Measurements from ENCODE around the gene MAP3K12. TPM values are rescaled to one million over a fixed set of nuclear protein-coding genes. Genes with fewer than 3 reads are reported as not detected.

Gene MAP3K12
- total and polyA plus RNA-seq, 2 of the 8 experiments (the other 6 are each of a cell fraction or from before 2014, with no cell fraction given) = 23.4 to 42.7 TPM

GRCh38 chr12:53530061-53530460 lies 30.8 kb upstream of the MAP3K12 start:
- H3K23me2 ChIP-seq (ENCODE audit: low read depth, low read length) = no peaks in the 10 kb centered on the region
- POLR2A ChIA-PET (ENCODE audit: partially characterized antibody) = no interaction called here
- no peak overlapping the region for H2AK5ac ChIP-seq (ENCODE audit: low read depth, low read length)
- no peak overlapping the region for H3K27ac ChIP-seq (ENCODE audit: low read depth, low read length)
- no peak overlapping the region for H3K56ac ChIP-seq (replicated peaks; ENCODE audit: insufficient read length, low read depth, low read length)
- no peak overlapping the region for H2AFZ ChIP-seq (ENCODE audit: low read length)
- no peaks in the 10 kb centered on the region for H3K79me1 ChIP-seq (ENCODE audit: low read depth, low read length)
- H4K8ac ChIP-seq (ENCODE audit: extremely low read depth, insufficient read depth, low read length) = no peak overlapping the region
- no peak overlapping the region for H4K5ac ChIP-seq (ENCODE audit: insufficient read length, low read depth, low read length)
- no peaks in the 10 kb centered on the region for H3K9me3 ChIP-seq (ENCODE audit: insufficient read depth in 2 of 2, low read depth in 1 of 2, low read length in 1 of 2)
- no peak overlapping the region for H2BK120ac ChIP-seq (replicated peaks; ENCODE audit: low read depth, low read length)
- H3K4ac ChIP-seq (replicated peaks; ENCODE audit: insufficient read length, low read depth, low read length) = no peak overlapping the region
- H3K14ac ChIP-seq (ENCODE audit: insufficient read length) = no peak overlapping the region
- H2BK15ac ChIP-seq (ENCODE audit: low read length) = no peak overlapping the region
- no peak overlapping the region for H3K4me3 ChIP-seq (ENCODE audit: extremely low read depth in 1 of 4, insufficient read depth in 2 of 4, low read depth in 3 of 4, low read length in 4 of 4)
- no peak for DNase-seq (ENCODE audit: low read depth in 1 of 2, low spot score in 2 of 2)
- H3K4me1 ChIP-seq (replicated peaks in 1 of 4; ENCODE audit: control insufficient read depth in 3 of 4, insufficient read depth in 4 of 4, low read length in 3 of 4) = no peaks in the 10 kb centered on the region
- H4K20me1 ChIP-seq (replicated peaks in 1 of 2; ENCODE audit: control insufficient read depth in 1 of 2, insufficient read depth in 2 of 2, low read length in 2 of 2) = no peaks in the 10 kb centered on the region
- no peaks in the 10 kb centered on the region for H3K27me3 ChIP-seq (replicated peaks in 1 of 4; ENCODE audit: control insufficient read depth in 3 of 4, extremely low read depth in 1 of 4, insufficient read depth in 3 of 4, low read length in 3 of 4)
- no peak overlapping the region for H2BK5ac ChIP-seq (ENCODE audit: low read depth, low read length)
- no peak overlapping the region for H4K91ac ChIP-seq (replicated peaks; ENCODE audit: insufficient read length, low read length)
- no peak overlapping the region for H3K4me2 ChIP-seq (ENCODE audit: insufficient read depth in 1 of 2, low read depth in 2 of 2, low read length in 2 of 2)
- H3K9ac ChIP-seq (replicated peaks in 1 of 4; ENCODE audit: extremely low read depth in 1 of 4, low read depth in 3 of 4, low read length in 3 of 4) = no peak overlapping the region
- 92% methylated on average over 2 of the region's 2 CpGs; no CpG with 5 or more reads in 1 of the 2 experiments for WGBS, 2 experiments (ENCODE audit: extremely low coverage in 1 of 2, insufficient coverage in 1 of 2, insufficient read length in 1 of 2, insufficient replicate concordance in 2 of 2, low coverage in 1 of 2, low lambda C conversion rate in 2 of 2, missing lambda C conversion rate in 1 of 2)
- no peak overlapping the region for H3K18ac ChIP-seq (ENCODE audit: extremely low read depth, low read length)
- no peak for FAIRE-seq
- no peak overlapping the region for H3K23ac ChIP-seq (ENCODE audit: insufficient read length)
- H3K36me3 ChIP-seq (ENCODE audit: control insufficient read depth in 2 of 4, insufficient read depth in 4 of 4, low read length in 3 of 4) = peaks cover 2 to 19% (median 7%) of the 10 kb centered on the region in 4 experiments; a peak in 6 of 8 replicates
- H3K79me2 ChIP-seq (ENCODE audit: control insufficient read depth in 1 of 2, insufficient read depth in 2 of 2, low read length in 2 of 2) = no peaks in the 10 kb centered on the region
- no peak overlapping the region for H2BK12ac ChIP-seq (ENCODE audit: low read depth, low read length)
- CTCF ChIA-PET (ENCODE audit: partially characterized antibody) = interaction anchor here (1.3 to 1.6 kb wide), 2 partner anchors 9 to 38 kb away, joined by 3 to 4 read pairs; no protein-coding TSS in a partner anchor
- H2BK20ac ChIP-seq (ENCODE audit: low read length) = no peak overlapping the region
- TF ChIP-seq SIX5 (IDR thresholded peaks at IDR 0.05; ENCODE audit: low read depth, low read length) = no peak
- no peak for TF ChIP-seq KDM5A (IDR thresholded peaks at IDR 0.05; ENCODE audit: low read length)
- TF ChIP-seq ZNF274 (IDR thresholded peaks at IDR 0.05; ENCODE audit: borderline replicate concordance, extremely low read depth, low read length) = no peak
- TF ChIP-seq MAFK (IDR thresholded peaks at IDR 0.05; ENCODE audit: low read depth, low read length) = no peak
- no peak for TF ChIP-seq PHF8 (conservative IDR thresholded peaks at IDR 0.05; ENCODE audit: low read depth, low read length)
- TF ChIP-seq MAX (IDR thresholded peaks at IDR 0.05) = no peak
- no peak for TF ChIP-seq HDAC6 (IDR thresholded peaks at IDR 0.05; ENCODE audit: low read depth, low read length)
- TF ChIP-seq CTCF (IDR thresholded peaks at IDR 0.05; ENCODE audit: control extremely low read depth in 1 of 3, insufficient read depth in 1 of 3, low read depth in 1 of 3, low read length in 3 of 3) = no peak
- no peak for TF ChIP-seq BCL11A (IDR thresholded peaks at IDR 0.05; ENCODE audit: low read depth in 2 of 2, low read length in 2 of 2)
- TF ChIP-seq EGR1 (IDR thresholded peaks at IDR 0.05; ENCODE audit: borderline replicate concordance, low read depth, low read length) = no peak
- TF ChIP-seq TBP (IDR thresholded peaks at IDR 0.05; ENCODE audit: low read depth, low read length) = no peak
- no peak for TF ChIP-seq YY1 (IDR thresholded peaks at IDR 0.05; ENCODE audit: low read depth, low read length)
